Mucosa of stomach (tissue), 1 donor: ENCODE results near the gene SSU72.

Experiments used
- H3K27me3 ChIP-seq: one replicate; pipeline ENCODE4 v1.7.0; 2013; ENCODE audit warnings: mild to moderate bottlenecking, low read length; ENCODE audit not compliant: control insufficient read depth, insufficient read depth
- H3K36me3 ChIP-seq: one replicate; pipeline ENCODE4 v1.7.0; 2013; ENCODE audit warnings: low read length; ENCODE audit not compliant: control insufficient read depth, insufficient read depth
- H3K4me1 ChIP-seq: one replicate; pipeline ENCODE4 v1.7.0; 2013; ENCODE audit warnings: mild to moderate bottlenecking, low read length; ENCODE audit not compliant: control insufficient read depth, insufficient read depth
- H3K4me3 ChIP-seq: one replicate; pipeline ENCODE4 v1.7.0; 2013; ENCODE audit warnings: low read length
- H3K9ac ChIP-seq: one replicate; pipeline ENCODE4 v1.7.0; 2013; ENCODE audit warnings: mild to moderate bottlenecking, low read length, moderate library complexity
- H3K9me3 ChIP-seq: one replicate; pipeline ENCODE4 v1.7.0; 2013; ENCODE audit warnings: mild to moderate bottlenecking, low read length, moderate library complexity; ENCODE audit not compliant: control insufficient read depth
- donor health status: Pancreatic carcinoma.

The SSU72 gene

GRCh38 chr1:1578371-1578940 lies 3.8 kb upstream of the SSU72 start:
- H3K36me3 ChIP-seq, result no peaks in the 10 kb centered on the region
- no peak overlapping the region for H3K9ac ChIP-seq
- H3K9me3 ChIP-seq, result no peaks in the 10 kb centered on the region
- H3K4me1 ChIP-seq, result peaks cover 5% of the 10 kb centered on the region
- H3K4me3 ChIP-seq, result no peak overlapping the region
- H3K27me3 ChIP-seq, result peaks cover 6% of the 10 kb centered on the region

- Histone ChIP-seq H3K4me1 (peaks cover 5% of the 10 kb centered on the region), H3K27me3 (peaks cover 6% of the 10 kb centered on the region), H3K9ac (no peak overlapping the region), H3K4me3 (no peak overlapping the region), H3K36me3 (no peaks in the 10 kb centered on the region), H3K9me3 (no peaks in the 10 kb centered on the region)
Measured at GRCh38 chr1:1577367-1578011, 2.8 kb upstream of the SSU72 start.

GRCh38 chr1:1573843-1574720 lies 581 bp downstream of the SSU72 start:
- Histone ChIP-seq H3K4me3 (peak overlapping the region; percentile 63), H3K36me3 (no peaks in the 10 kb centered on the region), H3K9me3 (no peaks in the 10 kb centered on the region), H3K27me3 (no peaks in the 10 kb centered on the region), H3K9ac (peak overlapping the region; percentile 94), H3K4me1 (peaks cover 5% of the 10 kb centered on the region)

GRCh38 chr1:1569341-1569740 lies 5.3 kb downstream of the SSU72 start:
- no peak overlapping the region for H3K4me3 ChIP-seq
- H3K4me1 ChIP-seq, result no peaks in the 10 kb centered on the region
- no peaks in the 10 kb centered on the region for H3K9me3 ChIP-seq
- no peaks in the 10 kb centered on the region for H3K27me3 ChIP-seq
- peaks cover 4% of the 10 kb centered on the region for H3K36me3 ChIP-seq
- H3K9ac ChIP-seq, result no peak overlapping the region

DNA sequence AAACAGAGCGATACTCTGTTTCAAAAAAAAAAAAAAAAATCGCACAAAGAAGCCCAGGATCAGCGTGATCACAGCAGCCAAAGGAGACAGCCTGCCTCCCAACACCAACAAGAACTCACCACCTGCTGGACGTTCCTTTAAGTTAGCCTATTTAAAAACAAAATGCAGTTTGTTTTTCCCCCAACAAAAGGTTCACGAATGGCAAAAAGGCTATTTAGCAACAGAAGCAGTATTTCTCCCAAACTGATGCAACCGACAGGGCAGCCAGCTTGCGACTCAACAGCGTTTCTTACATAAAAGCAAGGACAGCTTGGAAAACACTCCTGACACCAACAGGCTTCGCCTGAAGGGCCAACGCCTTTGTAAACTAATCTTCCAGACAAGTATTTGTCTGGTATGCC lies 6.8 kb downstream of the SSU72 start:
- H3K9ac ChIP-seq, result no peak overlapping the region
- peaks cover 10% of the 10 kb centered on the region for H3K36me3 ChIP-seq
- H3K4me3 ChIP-seq, result no peak overlapping the region
- H3K4me1 ChIP-seq, result peaks cover 7% of the 10 kb centered on the region
- no peaks in the 10 kb centered on the region for H3K27me3 ChIP-seq
- H3K9me3 ChIP-seq, result no peaks in the 10 kb centered on the region

GRCh38 chr1:1567152-1567875 lies 7.3 kb downstream of the SSU72 start:
- Histone ChIP-seq H3K9me3 (no peaks in the 10 kb centered on the region), H3K36me3 (peaks cover 16% of the 10 kb centered on the region), H3K4me3 (no peak overlapping the region), H3K4me1 (peaks cover 7% of the 10 kb centered on the region), H3K27me3 (no peaks in the 10 kb centered on the region), H3K9ac (no peak overlapping the region)

GRCh38 chr1:1565340-1565739 lies 9.3 kb downstream of the SSU72 start:
- peaks cover 7% of the 10 kb centered on the region for H3K4me1 ChIP-seq
- H3K27me3 ChIP-seq, result no peaks in the 10 kb centered on the region
- peaks cover 27% of the 10 kb centered on the region for H3K36me3 ChIP-seq

GRCh38 chr1:1564268-1564667 lies 10.4 kb downstream of the SSU72 start:
- no peaks in the 10 kb centered on the region for H3K27me3 ChIP-seq
- H3K4me1 ChIP-seq, result peaks cover 7% of the 10 kb centered on the region
- H3K9me3 ChIP-seq, result no peaks in the 10 kb centered on the region
- H3K9ac ChIP-seq, result no peak overlapping the region
- H3K36me3 ChIP-seq, result peaks cover 27% of the 10 kb centered on the region
- no peak overlapping the region for H3K4me3 ChIP-seq

More at GRCh38 chr1:1565340-1565739, 9.3 kb downstream of the SSU72 start:
- Histone ChIP-seq H3K9me3 (no peaks in the 10 kb centered on the region), H3K9ac (no peak overlapping the region), H3K4me3 (no peak overlapping the region)

DNA sequence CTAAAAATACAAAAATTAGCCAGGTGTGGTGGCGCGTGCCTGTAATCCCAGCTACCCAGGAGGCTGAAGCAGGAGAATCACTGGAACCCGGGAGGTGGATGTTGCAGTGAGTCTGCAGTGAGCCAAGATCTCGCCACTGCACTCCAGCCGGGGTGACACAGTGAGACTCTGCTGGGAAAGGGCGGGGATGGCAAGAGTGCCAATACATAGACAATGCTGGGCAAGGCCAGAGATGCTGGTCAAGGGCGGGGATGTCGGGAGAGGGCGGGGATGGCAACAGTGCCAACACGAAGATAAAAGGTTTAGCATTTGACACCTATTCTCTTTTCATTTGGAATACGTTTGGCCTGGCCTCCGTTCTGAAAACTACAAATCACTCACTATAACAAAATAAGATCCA lies 11.0 kb downstream of the SSU72 start:
- no peaks in the 10 kb centered on the region for H3K27me3 ChIP-seq
- H3K4me3 ChIP-seq, result no peak overlapping the region
- H3K36me3 ChIP-seq, result peaks cover 27% of the 10 kb centered on the region

GRCh38 chr1:1562556-1563195 lies 12.0 kb downstream of the SSU72 start:
- H3K4me3 ChIP-seq, result no peak overlapping the region

More for the DNA sequence above, 11.0 kb downstream of the SSU72 start:
- Histone ChIP-seq H3K9ac (no peak overlapping the region), H3K9me3 (no peaks in the 10 kb centered on the region), H3K4me1 (peaks cover 7% of the 10 kb centered on the region)

DNA sequence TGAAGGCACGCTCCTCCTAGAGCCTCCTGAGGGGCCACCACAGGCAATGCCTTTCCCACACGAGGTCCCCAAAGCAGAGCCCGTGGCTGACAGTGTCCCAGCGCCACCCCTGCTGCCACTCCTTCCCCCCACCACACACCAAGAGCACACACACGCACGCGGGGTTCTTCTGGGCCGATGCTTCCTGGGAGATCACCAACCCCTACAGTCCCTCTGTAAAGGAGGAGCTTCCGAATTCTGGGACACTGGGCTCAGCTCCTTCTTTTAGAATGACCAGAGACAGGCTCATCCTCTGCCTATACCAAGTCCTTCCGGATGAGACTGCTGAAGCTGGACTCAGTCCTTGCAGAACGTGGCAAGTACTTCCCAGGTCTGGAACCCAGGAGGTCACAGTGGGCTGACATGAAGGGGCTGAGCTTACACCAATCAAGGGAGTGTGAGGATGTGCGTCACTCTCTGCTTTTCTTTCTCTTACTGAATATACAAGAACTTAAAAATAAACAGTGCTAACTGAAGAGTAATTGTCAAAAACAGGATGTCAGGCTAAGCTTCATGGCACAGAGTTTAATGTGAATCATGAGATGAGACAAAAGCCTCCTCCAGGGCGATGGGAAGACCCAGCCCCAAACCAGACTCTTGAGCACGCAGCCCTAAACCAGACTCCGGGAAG lies 12.7 kb downstream of the SSU72 start:
- H3K9me3 ChIP-seq, result no peaks in the 10 kb centered on the region
- no peak overlapping the region for H3K4me3 ChIP-seq
- H3K36me3 ChIP-seq, result peaks cover 27% of the 10 kb centered on the region
- peaks cover 7% of the 10 kb centered on the region for H3K4me1 ChIP-seq
- no peak overlapping the region for H3K9ac ChIP-seq
- H3K27me3 ChIP-seq, result no peaks in the 10 kb centered on the region

More at GRCh38 chr1:1562556-1563195, 12.0 kb downstream of the SSU72 start:
- peaks cover 7% of the 10 kb centered on the region for H3K4me1 ChIP-seq
- no peaks in the 10 kb centered on the region for H3K27me3 ChIP-seq
- no peak overlapping the region for H3K9ac ChIP-seq
- H3K36me3 ChIP-seq, result peaks cover 27% of the 10 kb centered on the region
- no peaks in the 10 kb centered on the region for H3K9me3 ChIP-seq
